Measurements from ENCODE around the gene RAPGEF1.
"Not testable (repeated sequence)": the region's sequence is repeated elsewhere in the genome, so short reads cannot be mapped to it uniquely, and the experiment has no call there.

The RAPGEF1 gene

GRCh38 chr9:131688377-131688776, 51.5 kb downstream of the RAPGEF1 start:
- TF ChIP-seq POLR2A (IDR thresholded peaks at IDR 0.05; ENCODE audit: low read depth, low read length) = no peak
- no peak for DNase-seq (ENCODE audit: insufficient read length, low spot score)
- no peak for FAIRE-seq

GRCh38 chr9:131685753-131686706, 53.8 kb downstream of the RAPGEF1 start:
- DNase-seq (ENCODE audit: insufficient read length, low spot score) (no peak), FAIRE-seq (no peak)
- TF ChIP-seq POLR2A (IDR thresholded peaks at IDR 0.05; ENCODE audit: low read depth, low read length) = no peak

GRCh38 chr9:131683094-131683493, 56.8 kb downstream of the RAPGEF1 start:
- not testable (repeated sequence) for DNase-seq (ENCODE audit: insufficient read length, low spot score); FAIRE-seq

GRCh38 chr9:131682261-131682660, 57.6 kb downstream of the RAPGEF1 start:
- DNase-seq (ENCODE audit: insufficient read length, low spot score) (no peak), FAIRE-seq (no peak)
- TF ChIP-seq POLR2A (IDR thresholded peaks at IDR 0.05; ENCODE audit: low read depth, low read length) = no peak

- not testable (repeated sequence) for FAIRE-seq; DNase-seq (ENCODE audit: insufficient read length, low spot score)
Measured at GRCh38 chr9:131681826-131682225, 58.0 kb downstream of the RAPGEF1 start.

- not testable (repeated sequence) for DNase-seq (ENCODE audit: insufficient read length, low spot score); FAIRE-seq
Measured at GRCh38 chr9:131681108-131681507, 58.8 kb downstream of the RAPGEF1 start.

- no peak for FAIRE-seq
- no peak for TF ChIP-seq POLR2A (IDR thresholded peaks at IDR 0.05; ENCODE audit: low read depth, low read length)
Measured at GRCh38 chr9:131679261-131680020, 60.4 kb downstream of the RAPGEF1 start.

GRCh38 chr9:131678499-131679111, 61.3 kb downstream of the RAPGEF1 start:
- peak; percentile 44 for DNase-seq (ENCODE audit: insufficient read length, low spot score)
- TF ChIP-seq POLR2A (IDR thresholded peaks at IDR 0.05; ENCODE audit: low read depth, low read length) = no peak

More at GRCh38 chr9:131679261-131680020, 60.4 kb downstream of the RAPGEF1 start:
- DNase-seq (ENCODE audit: insufficient read length, low spot score) = no peak

GRCh38 chr9:131677444-131678180, 62.3 kb downstream of the RAPGEF1 start:
- TF ChIP-seq POLR2A (IDR thresholded peaks at IDR 0.05; ENCODE audit: low read depth, low read length) = no peak
- no peak for FAIRE-seq
- no peak for DNase-seq (ENCODE audit: insufficient read length, low spot score)

More at GRCh38 chr9:131678499-131679111, 61.3 kb downstream of the RAPGEF1 start:
- FAIRE-seq = peak; percentile 84

GRCh38 chr9:131677049-131677443, 62.8 kb downstream of the RAPGEF1 start:
- no peak for FAIRE-seq
- no peak for DNase-seq (ENCODE audit: insufficient read length, low spot score)

GRCh38 chr9:131676431-131676972, 63.4 kb downstream of the RAPGEF1 start:
- DNase-seq (ENCODE audit: insufficient read length, low spot score) (no peak), FAIRE-seq (no peak)
- TF ChIP-seq POLR2A (IDR thresholded peaks at IDR 0.05; ENCODE audit: low read depth, low read length) = no peak

More at GRCh38 chr9:131677049-131677443, 62.8 kb downstream of the RAPGEF1 start:
- no peak for TF ChIP-seq POLR2A (IDR thresholded peaks at IDR 0.05; ENCODE audit: low read depth, low read length)

- no peak for TF ChIP-seq POLR2A (IDR thresholded peaks at IDR 0.05; ENCODE audit: low read depth, low read length)
- DNase-seq (ENCODE audit: insufficient read length, low spot score) (no peak), FAIRE-seq (no peak)
Measured at GRCh38 chr9:131675437-131676022, 64.3 kb downstream of the RAPGEF1 start.
